Uterus (tissue), 2 donors: ENCODE data around the gene TBC1D13.

Source experiments
- CTCF ChIP-seq, 4 experiments: fragments of 200-600 bp in 2 of 4; fragments of 450-650 bp in 2 of 4; sonication (generic) in 2 of 4; IDR thresholded peaks; one replicate each; pipeline ENCODE4 v1.5.1; 2016 to 2019; ENCODE audit warnings: antibody characterized with exemption in 4 of 4, mild to moderate bottlenecking in 2 of 4, moderate library complexity in 1 of 4
- POLR2A ChIP-seq, 2 donors: fragments of 450-650 bp; IDR thresholded peaks; one replicate each; pipeline ENCODE4 v1.6.1; 2016; ENCODE audit warnings: antibody characterized with exemption in 2 of 2, mild to moderate bottlenecking in 1 of 2, moderate library complexity in 1 of 2

GRCh38 chr9:128819716-128820664, 32.9 kb downstream of the TBC1D13 start:
- TF ChIP-seq CTCF (IDR thresholded peaks at IDR 0.05) = no peak
- no peak for TF ChIP-seq POLR2A (IDR thresholded peaks at IDR 0.05)
